GM23248 (cell line): ENCODE results near the gene CCDC127. TPM values are rescaled to one million over a fixed set of nuclear protein-coding genes. Genes with fewer than 3 reads are reported as not detected.
"Not testable (repeated sequence)": the region's sequence is repeated elsewhere in the genome, so short reads cannot be mapped to it uniquely, and the experiment has no call there.

Experiments used
- DNase-seq: peaks from one replicate; pipeline ENCODE4 v3.0.0-alpha.2; 2015
- H2AFZ ChIP-seq: fragments of 200-600 bp; sonication (generic); 2 replicates; pipeline ENCODE4 v1.6.1; 2016; ENCODE audit warnings: antibody characterized with exemption
- H3F3A ChIP-seq: fragments of 200-600 bp; sonication (generic); 2 replicates; pipeline ENCODE4 v1.6.1; 2016; ENCODE audit warnings: mild to moderate bottlenecking, antibody characterized with exemption, mixed run types; ENCODE audit not compliant: insufficient read depth
- H3K27ac ChIP-seq: fragments of 200-600 bp; sonication (generic); 2 replicates; pipeline ENCODE4 v1.5.1; 2016; ENCODE audit warnings: mild to moderate bottlenecking
- H3K27me3 ChIP-seq: fragments of 200-600 bp; sonication (generic); replicated peaks from 2 replicates; pipeline ENCODE4 v1.6.1; 2016; ENCODE audit warnings: mild to moderate bottlenecking; ENCODE audit not compliant: insufficient read depth
- H3K36me3 ChIP-seq: fragments of 200-600 bp; sonication (generic); 2 replicates; pipeline ENCODE4 v1.6.1; 2016; ENCODE audit warnings: low read depth, mild to moderate bottlenecking
- H3K4me1 ChIP-seq: fragments of 200-600 bp; sonication (generic); 2 replicates; pipeline ENCODE4 v1.6.1; 2016; ENCODE audit warnings: mild to moderate bottlenecking; ENCODE audit not compliant: insufficient read depth
- H3K4me2 ChIP-seq: fragments of 200-600 bp; sonication (generic); one replicate; pipeline ENCODE4 v1.6.1; 2016; ENCODE audit warnings: mild to moderate bottlenecking; ENCODE audit not compliant: unreplicated experiment
- H3K4me3 ChIP-seq: fragments of 200-600 bp; sonication (generic); 2 replicates; pipeline ENCODE4 v1.5.1; 2016; ENCODE audit warnings: mild to moderate bottlenecking
- H3K79me2 ChIP-seq: fragments of 200-600 bp; sonication (generic); 2 replicates; pipeline ENCODE4 v1.6.1; 2016; ENCODE audit warnings: mild to moderate bottlenecking; ENCODE audit not compliant: insufficient read depth
- H3K9ac ChIP-seq: fragments of 200-600 bp; sonication (generic); 2 replicates; pipeline ENCODE4 v1.6.1; 2016; ENCODE audit warnings: mild to moderate bottlenecking
- H3K9me2 ChIP-seq: fragments of 200-600 bp; sonication (generic); 2 replicates; pipeline ENCODE4 v1.6.1; 2016; ENCODE audit warnings: mixed run types, mild to moderate bottlenecking, moderate library complexity; ENCODE audit not compliant: insufficient read depth
- H3K9me3 ChIP-seq: fragments of 200-600 bp; sonication (generic); one replicate; pipeline ENCODE4 v1.6.1; 2017; ENCODE audit warnings: low read depth
- H4K20me1 ChIP-seq: fragments of 200-600 bp; sonication (generic); 2 replicates; pipeline ENCODE4 v1.6.0; 2016; ENCODE audit not compliant: insufficient read depth
- EZH2 ChIP-seq: fragments of 200-600 bp; sonication (generic); IDR thresholded peaks from 2 replicates; pipeline ENCODE4 v1.6.1; 2018; ENCODE audit warnings: antibody characterized with exemption, mild to moderate bottlenecking; ENCODE audit not compliant: insufficient read depth, poor library complexity, severe bottlenecking
- EZH2phosphoT487 ChIP-seq: fragments of 200-600 bp; sonication (generic); IDR thresholded peaks from 2 replicates; pipeline ENCODE4 v1.6.1; 2018; ENCODE audit warnings: antibody characterized with exemption, moderate library complexity, mild to moderate bottlenecking, low read depth; ENCODE audit not compliant: insufficient read depth
- WGBS, 2 experiments: methylation state at CpG; one replicate each; pipeline ENCODE4 v1.1.6; 2015 to 2017; ENCODE audit warnings: low lambda C conversion rate in 2 of 2, low coverage in 1 of 2; ENCODE audit errors: missing lambda C conversion rate in 2 of 2; 5-methylcytosine and 5-hydroxymethylcytosine counted together
- in situ Hi-C: fragments of 300-500 bp; cut with MboI; formaldehyde crosslinking; loops from 2 replicates; pipeline ENCODE4 v1.15.0; 2020
- polyA plus RNA-seq: library from polyadenylated mRNA; unstranded; fragments of >200 nt; fragmentation: Nextera tagmentation; extraction: Ambion mirVana; gene quantifications from 2 replicates; pipeline ENCODE4 v1.2.1, GENCODE V29; 2016
- total RNA-seq: library from RNA; depleted of rRNA; stranded (reverse); fragments of >200 nt; shearing (Covaris generic); gene quantifications from 2 replicates; pipeline ENCODE4 v1.2.3, GENCODE V29; 2014

The CCDC127 gene
- total and polyA plus RNA-seq, 2 experiments from 2014 or later = 6.3 to 11.3 TPM

DNA sequence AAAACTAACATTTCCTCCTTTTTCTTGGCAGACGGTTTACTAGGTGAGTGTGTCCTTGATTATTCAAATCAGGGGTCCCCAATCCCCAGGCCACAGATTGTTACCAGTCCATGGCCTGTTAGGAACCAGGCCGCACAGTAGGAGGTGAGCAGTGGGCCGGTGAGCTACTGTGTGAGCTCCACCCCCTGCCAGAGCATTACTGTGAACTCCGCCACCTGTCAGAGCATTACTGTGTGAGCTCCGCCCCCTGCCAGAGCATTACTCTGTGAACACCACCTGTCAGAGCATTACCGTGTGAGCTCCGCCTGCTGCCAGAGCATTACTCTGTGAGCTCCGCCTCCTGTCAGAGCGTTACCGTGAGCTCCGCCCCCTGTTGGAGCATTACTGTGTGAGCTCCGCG, 39.2 kb upstream of the CCDC127 start:
- Histone ChIP-seq H3K4me1 (no peaks in the 10 kb centered on the region), H3K9me3 (no peaks in the 10 kb centered on the region), H3K79me2 (no peaks in the 10 kb centered on the region), H3K36me3 (peaks cover 24% of the 10 kb centered on the region), H2AFZ (no peak overlapping the region), H3K4me2 (no peak overlapping the region), H3K4me3 (no peak overlapping the region), H3K27me3 (no peaks in the 10 kb centered on the region), H3F3A (peaks cover 28% of the 10 kb centered on the region), H3K9ac (no peak overlapping the region), H4K20me1 (no peaks in the 10 kb centered on the region), H3K9me2 (no peaks in the 10 kb centered on the region), H3K27ac (no peak overlapping the region)
- no peak for DNase-seq
- in situ Hi-C loops = no loop called here
- WGBS, 2 experiments = 97 to 98% methylated on average over 13 of the region's 13 CpGs
- TF ChIP-seq EZH2 (no peak), EZH2phosphoT487 (no peak)

GRCh38 chr5:256347-256746, 38.4 kb upstream of the CCDC127 start:
- in situ Hi-C loops, H3K9ac ChIP-seq: not testable (repeated sequence)

DNA sequence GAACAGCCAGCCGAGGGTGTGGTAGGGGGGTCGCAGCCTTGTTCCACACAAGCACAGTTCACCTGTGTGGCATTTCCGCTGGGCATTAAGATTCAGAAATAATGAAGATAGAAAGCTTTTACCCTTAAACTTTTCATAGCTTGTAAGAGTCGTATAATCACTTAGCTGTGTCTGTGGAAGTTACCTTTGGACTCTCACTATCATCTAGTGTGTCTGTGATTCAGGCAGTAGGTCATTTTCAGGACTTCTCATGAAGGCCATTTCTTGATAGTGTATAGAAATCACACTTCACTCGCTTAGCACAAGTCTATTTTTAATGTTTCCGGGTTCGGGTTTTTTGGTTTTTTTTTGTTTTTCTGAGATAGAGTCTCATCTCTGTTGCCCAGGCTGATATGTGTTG, 37.2 kb upstream of the CCDC127 start:
- in situ Hi-C loops, H3K27me3 ChIP-seq, H3K9ac ChIP-seq, H3K79me2 ChIP-seq, H3K4me1 ChIP-seq, H3K27ac ChIP-seq, H2AFZ ChIP-seq, H4K20me1 ChIP-seq, DNase-seq, H3K4me2 ChIP-seq, H3K9me3 ChIP-seq, H3K9me2 ChIP-seq, H3K4me3 ChIP-seq: not testable (repeated sequence)
- Histone ChIP-seq H3K36me3 (peaks cover 24% of the 10 kb centered on the region), H3F3A (peaks cover 27% of the 10 kb centered on the region)
- WGBS, 2 experiments = 85 to 86% methylated on average over 7 of the region's 7 CpGs

More at GRCh38 chr5:256347-256746, 38.4 kb upstream of the CCDC127 start:
- not testable (repeated sequence) for H3K27ac ChIP-seq, H3K4me3 ChIP-seq, H3K27me3 ChIP-seq, H3K4me1 ChIP-seq, H3K79me2 ChIP-seq, H3K4me2 ChIP-seq, H2AFZ ChIP-seq, H4K20me1 ChIP-seq, H3K9me2 ChIP-seq, H3K9me3 ChIP-seq, DNase-seq
- Histone ChIP-seq H3K36me3 (peaks cover 24% of the 10 kb centered on the region), H3F3A (peaks cover 27% of the 10 kb centered on the region)
- WGBS, 2 experiments = 98 to 99% methylated on average over 8 of the region's 8 CpGs

- H3K79me2 ChIP-seq, in situ Hi-C loops, H4K20me1 ChIP-seq, H3K4me3 ChIP-seq, H2AFZ ChIP-seq, H3K9me2 ChIP-seq, H3K4me1 ChIP-seq, H3K9ac ChIP-seq, H3K4me2 ChIP-seq, H3K9me3 ChIP-seq, H3K27me3 ChIP-seq, DNase-seq, H3K27ac ChIP-seq: not testable (repeated sequence)
- 91 to 95% methylated on average over 12 to 15 of the region's 15 CpGs for WGBS, 2 experiments
- Histone ChIP-seq H3K36me3 (peaks cover 24% of the 10 kb centered on the region), H3F3A (peaks cover 27% of the 10 kb centered on the region)
These were observed 36.4 kb upstream of the CCDC127 start for GRCh38 chr5:254322-254721.

DNA sequence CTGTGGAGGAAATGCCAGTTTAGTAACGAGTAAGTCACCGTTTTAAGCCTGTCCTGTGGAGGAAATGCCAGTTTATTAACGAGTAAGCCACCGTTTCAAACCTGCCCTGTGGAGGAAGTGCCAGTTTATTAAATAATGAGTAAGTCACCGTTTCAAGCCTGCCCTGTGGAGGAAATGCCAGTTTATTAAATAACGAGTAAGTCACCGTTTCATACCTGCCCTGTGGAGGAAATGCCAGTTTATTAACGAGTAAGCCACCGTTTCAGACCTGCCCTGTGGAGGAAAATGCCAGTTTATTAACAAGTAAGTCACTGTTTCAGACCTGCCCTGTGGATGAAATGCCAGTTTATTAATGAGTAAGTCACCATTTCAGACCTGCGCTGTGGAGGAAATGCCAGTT, 34.6 kb upstream of the CCDC127 start:
- TF ChIP-seq EZH2phosphoT487 = no peak
- no peak for TF ChIP-seq EZH2

GRCh38 chr5:251975-252374, 34.0 kb upstream of the CCDC127 start:
- H3K9me3 ChIP-seq, H3K27me3 ChIP-seq, in situ Hi-C loops, H3K4me3 ChIP-seq, H2AFZ ChIP-seq, H3K4me2 ChIP-seq, H3K79me2 ChIP-seq, DNase-seq, H3K4me1 ChIP-seq, H3K27ac ChIP-seq, H3K9ac ChIP-seq, H3K9me2 ChIP-seq, H4K20me1 ChIP-seq: not testable (repeated sequence)
- 69 to 75% methylated on average over 11 of the region's 11 CpGs for WGBS, 2 experiments
- H3K36me3 ChIP-seq = peaks cover 31% of the 10 kb centered on the region
- H3F3A ChIP-seq = peaks cover 17% of the 10 kb centered on the region

More for the DNA sequence above, 34.6 kb upstream of the CCDC127 start:
- Histone ChIP-seq H3K79me2 (no peaks in the 10 kb centered on the region), H3K27ac (no peak overlapping the region), H3K4me2 (no peak overlapping the region), H3K9me2 (no peaks in the 10 kb centered on the region), H3F3A (peaks cover 20% of the 10 kb centered on the region), H4K20me1 (no peaks in the 10 kb centered on the region), H3K9me3 (no peaks in the 10 kb centered on the region), H3K9ac (no peak overlapping the region), H3K4me3 (no peak overlapping the region), H3K36me3 (peaks cover 33% of the 10 kb centered on the region), H3K4me1 (no peaks in the 10 kb centered on the region), H3K27me3 (no peaks in the 10 kb centered on the region), H2AFZ (no peak overlapping the region)
- no peak for DNase-seq
- WGBS, 2 experiments = 72 to 82% methylated on average over 10 of the region's 10 CpGs
- in situ Hi-C loops = no loop called here

GRCh38 chr5:251538-251937, 33.6 kb upstream of the CCDC127 start:
- in situ Hi-C loops, H3K9me3 ChIP-seq, H3K9ac ChIP-seq, H2AFZ ChIP-seq, H4K20me1 ChIP-seq, DNase-seq, H3K9me2 ChIP-seq, H3K79me2 ChIP-seq, H3K4me3 ChIP-seq, H3K4me1 ChIP-seq, H3K27me3 ChIP-seq, H3K27ac ChIP-seq, H3K4me2 ChIP-seq: not testable (repeated sequence)
- Histone ChIP-seq H3F3A (peaks cover 12% of the 10 kb centered on the region), H3K36me3 (peaks cover 30% of the 10 kb centered on the region)
- WGBS, 2 experiments = 71 to 78% methylated on average over 8 of the region's 8 CpGs
